Neural cell (in vitro differentiated cells): ENCODE data around the gene BIRC7.

ENCODE experiments used
- EZH2 ChIP-seq: fragments of 200-600, 300-800 bp; shearing (Covaris generic), sonication (generic); IDR thresholded peaks from 2 replicates; pipeline ENCODE4 v1.6.1; 2014; ENCODE audit warnings: antibody characterized with exemption, low read length, borderline replicate concordance, mild to moderate bottlenecking; ENCODE audit not compliant: insufficient read depth, poor library complexity, severe bottlenecking
- TAF1 ChIP-seq: IDR thresholded peaks from 2 replicates; pipeline ENCODE4 v1.6.1; 2012; ENCODE audit warnings: low read depth
- TF ChIP-seq, protein P1 (sequence below): fragments of 450-650 bp; IDR thresholded peaks from 2 replicates; pipeline ENCODE4 v1.5.1; 2014; ENCODE audit warnings: antibody characterized with exemption, mild to moderate bottlenecking, moderate library complexity; ENCODE audit not compliant: poor library complexity, severe bottlenecking

DNA sequence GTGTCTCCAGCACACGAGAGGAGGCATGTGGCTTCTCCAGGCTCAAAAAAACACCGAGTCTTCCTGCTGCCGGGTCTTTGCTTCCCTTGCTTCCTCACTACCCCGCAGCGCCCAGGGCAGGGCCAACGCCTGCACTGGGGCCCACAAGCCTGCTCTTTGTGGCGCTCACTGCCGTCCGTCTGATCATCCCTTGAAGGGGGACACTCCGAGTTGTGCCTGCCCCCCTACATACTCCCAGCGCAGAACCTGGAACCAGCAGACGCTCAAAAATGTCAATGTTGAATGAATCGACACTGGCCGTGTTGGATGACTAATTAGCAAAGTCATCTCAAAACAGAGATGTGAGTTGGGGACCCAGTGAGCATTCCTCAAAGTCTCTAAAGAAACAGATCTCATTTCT is 28.8 kb downstream of the BIRC7 start:
- TF ChIP-seq EZH2 (no peak), TAF1 (no peak)
- TF ChIP-seq, protein P1, sequence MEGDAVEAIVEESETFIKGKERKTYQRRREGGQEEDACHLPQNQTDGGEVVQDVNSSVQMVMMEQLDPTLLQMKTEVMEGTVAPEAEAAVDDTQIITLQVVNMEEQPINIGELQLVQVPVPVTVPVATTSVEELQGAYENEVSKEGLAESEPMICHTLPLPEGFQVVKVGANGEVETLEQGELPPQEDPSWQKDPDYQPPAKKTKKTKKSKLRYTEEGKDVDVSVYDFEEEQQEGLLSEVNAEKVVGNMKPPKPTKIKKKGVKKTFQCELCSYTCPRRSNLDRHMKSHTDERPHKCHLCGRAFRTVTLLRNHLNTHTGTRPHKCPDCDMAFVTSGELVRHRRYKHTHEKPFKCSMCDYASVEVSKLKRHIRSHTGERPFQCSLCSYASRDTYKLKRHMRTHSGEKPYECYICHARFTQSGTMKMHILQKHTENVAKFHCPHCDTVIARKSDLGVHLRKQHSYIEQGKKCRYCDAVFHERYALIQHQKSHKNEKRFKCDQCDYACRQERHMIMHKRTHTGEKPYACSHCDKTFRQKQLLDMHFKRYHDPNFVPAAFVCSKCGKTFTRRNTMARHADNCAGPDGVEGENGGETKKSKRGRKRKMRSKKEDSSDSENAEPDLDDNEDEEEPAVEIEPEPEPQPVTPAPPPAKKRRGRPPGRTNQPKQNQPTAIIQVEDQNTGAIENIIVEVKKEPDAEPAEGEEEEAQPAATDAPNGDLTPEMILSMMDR = no peak
